HG03039 (cell line): ENCODE results near the gene BMPR2.
"Not testable (repeated sequence)": the region's sequence is repeated elsewhere in the genome, so short reads cannot be mapped to it uniquely, and the experiment has no call there.

Experiments used
- ATAC-seq: cut with Tn5 transposase; IDR thresholded peaks from one replicate; pipeline ENCODE4 v1.9.1; 2021; ENCODE audit warnings: mild to moderate bottlenecking, moderate library complexity; ENCODE audit not compliant: unreplicated experiment

The BMPR2 gene

GRCh38 chr2:202375609-202376408 lies at the start of gene BMPR2:
Gene BMPR2 (plus strand): TSS chr2:202376327. CDS start chr2:202377475, 1,148 bp downstream.
- peak; percentile 73 for ATAC-seq

DNA sequence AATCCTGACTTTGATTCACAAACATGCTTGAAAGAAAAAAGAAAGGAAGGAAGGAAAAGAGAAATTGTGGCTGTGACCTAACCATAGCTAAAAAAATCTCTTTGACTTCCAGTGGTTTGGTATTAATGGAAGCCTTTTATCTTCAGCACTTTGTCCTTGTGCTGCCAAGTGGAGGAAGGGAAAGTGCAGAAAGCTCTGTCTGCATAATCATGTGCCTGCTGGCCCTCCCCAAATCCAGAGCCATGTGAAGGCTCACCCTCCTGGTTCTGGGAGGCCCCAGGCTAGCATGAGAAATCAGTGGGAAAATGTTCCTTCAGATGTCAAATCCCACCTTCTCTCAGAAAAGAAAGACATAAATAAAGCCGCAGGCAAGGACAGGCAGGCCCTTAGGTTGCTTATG lies 48.3 kb upstream of the BMPR2 start:
- no peak for ATAC-seq

DNA sequence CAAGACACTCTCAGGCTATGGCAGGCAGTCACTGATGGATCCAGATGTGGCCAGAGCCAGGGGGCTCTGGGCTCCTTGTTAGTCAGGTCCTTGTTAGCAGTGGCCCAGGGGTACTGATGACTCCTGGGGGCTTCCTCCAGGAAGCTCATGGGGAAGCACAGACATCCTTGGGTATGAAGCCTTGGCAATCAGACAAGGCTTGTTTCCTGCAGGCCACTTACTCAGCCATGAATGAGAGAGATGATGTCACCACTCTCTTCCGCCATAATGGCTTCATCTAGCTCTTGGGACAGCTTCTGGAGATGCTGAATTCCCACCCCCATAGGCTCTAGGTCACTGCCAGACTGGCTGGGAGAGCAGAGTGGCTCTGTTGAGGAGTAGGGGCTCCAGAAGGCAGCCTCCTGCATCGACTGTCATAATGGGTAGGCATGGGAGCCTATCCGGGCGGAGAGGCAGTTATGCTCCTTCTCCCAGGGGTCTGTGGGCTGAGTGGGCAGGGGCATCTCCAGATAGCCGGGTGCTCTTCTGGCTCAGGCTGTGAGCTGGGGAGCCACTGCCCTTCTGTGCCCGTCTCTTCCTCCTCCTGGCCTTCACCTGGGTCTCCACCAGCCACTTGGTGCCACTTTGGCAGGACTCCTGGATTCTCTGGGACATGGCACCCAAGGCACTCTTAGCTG lies 40.2 kb upstream of the BMPR2 start:
- no peak for ATAC-seq

DNA sequence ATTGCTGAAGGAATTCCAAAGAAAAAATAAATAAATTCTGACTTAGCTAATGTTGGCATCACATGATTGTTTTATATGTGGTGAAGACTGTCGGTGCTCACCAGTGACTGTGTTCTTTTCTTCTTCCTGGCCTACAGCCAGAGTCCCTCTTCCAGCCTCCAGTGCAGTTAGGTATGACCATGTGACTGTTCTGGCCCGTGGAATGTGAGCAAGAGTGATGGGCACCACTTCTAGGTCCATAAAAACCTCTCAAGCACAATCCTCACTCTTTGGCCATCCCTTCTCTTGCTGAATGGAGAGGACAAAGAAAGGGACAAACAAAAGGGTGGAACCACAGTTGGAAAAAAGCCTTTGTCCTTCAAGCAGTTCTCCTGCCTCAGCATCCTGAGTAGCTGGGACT lies 39.0 kb upstream of the BMPR2 start:
- ATAC-seq = no peak

DNA sequence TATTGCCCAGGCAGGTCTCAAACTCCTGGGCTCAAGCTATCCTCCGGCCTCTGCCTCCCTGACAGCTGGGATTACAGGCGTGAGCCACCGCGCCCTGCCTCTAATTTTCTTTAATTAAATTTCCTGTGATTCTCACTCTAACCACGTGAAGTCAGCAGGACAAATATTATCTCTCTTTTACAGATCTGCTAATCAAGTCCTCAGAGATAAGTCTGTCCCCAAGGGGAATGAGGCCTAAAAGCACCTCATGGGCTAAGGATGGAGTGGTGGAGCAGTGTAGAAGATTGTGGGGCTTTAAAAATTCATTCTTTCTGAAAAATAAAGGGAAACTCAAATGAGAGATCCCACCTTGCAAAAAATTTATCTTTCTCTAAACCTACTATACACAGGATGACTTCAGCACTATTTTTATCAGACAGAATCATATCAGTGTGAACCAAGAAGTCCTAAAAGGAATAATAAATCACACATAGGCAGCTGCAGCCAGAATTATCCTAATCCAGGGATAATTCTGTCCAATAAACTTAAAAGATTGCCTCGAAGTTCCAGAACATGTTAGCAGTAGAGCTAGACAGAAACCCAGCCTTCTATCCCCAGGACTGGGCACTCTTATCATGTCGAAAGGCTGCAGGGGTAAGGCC lies 38.3 kb upstream of the BMPR2 start:
- no peak for ATAC-seq

DNA sequence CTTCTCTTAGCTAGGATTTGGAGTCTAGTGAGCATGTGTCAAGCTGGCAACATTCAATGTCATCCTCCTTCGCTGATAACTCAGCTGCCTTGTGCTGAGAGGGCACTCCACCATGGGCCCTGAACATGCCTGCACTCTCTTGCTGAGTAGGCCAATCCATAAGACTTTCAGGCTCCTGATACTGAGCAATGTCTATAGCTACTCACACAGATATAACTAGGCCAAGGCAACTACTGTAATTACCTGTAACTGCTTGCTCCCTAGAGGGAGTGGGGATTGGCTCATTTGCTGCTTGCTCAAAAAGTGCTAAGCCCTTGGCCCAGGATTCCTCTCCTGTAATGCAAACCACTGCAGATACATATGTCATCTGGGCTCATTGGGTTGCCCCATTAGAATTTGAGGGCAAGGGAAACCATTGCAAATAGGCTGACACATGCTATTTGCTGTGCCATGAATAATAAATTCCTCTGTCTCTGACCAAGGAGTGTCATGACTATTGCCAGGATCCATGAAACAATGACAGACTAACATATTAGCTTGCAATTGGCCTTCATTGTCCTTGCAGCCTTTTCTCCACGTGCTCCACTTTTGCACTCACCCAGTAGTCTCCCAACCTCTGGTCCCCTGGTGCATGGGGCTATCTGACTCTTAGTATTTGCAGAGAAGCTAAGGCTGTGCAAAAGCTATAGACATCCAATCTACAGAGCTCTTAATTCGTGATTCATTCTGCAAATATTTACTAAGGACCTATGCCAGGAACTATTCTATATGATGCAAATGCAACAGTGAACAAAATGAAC lies 36.9 kb upstream of the BMPR2 start:
- no peak for ATAC-seq

- no peak for ATAC-seq
These were observed 31.9 kb upstream of the BMPR2 start for GRCh38 chr2:202344178-202344577.

DNA sequence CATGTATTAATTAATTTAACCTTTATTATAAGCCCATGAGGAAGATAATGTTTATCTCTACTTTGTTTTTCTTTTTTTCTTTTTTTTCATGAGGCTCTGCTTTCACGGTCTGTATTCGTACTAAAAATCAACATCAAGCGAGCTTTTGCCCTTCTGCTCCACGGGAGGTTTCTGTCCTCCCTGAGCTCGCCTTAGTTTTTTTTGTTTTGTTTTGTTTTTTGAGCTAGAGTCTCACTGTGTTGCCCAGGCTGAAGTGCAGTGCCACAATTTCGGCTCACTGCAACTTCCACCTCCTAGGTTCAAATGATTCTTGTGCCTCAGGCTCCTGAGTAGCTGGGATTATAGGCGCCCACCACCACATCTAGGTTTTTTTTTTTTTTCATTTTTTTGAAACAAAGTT lies 29.9 kb upstream of the BMPR2 start:
- ATAC-seq = no peak

DNA sequence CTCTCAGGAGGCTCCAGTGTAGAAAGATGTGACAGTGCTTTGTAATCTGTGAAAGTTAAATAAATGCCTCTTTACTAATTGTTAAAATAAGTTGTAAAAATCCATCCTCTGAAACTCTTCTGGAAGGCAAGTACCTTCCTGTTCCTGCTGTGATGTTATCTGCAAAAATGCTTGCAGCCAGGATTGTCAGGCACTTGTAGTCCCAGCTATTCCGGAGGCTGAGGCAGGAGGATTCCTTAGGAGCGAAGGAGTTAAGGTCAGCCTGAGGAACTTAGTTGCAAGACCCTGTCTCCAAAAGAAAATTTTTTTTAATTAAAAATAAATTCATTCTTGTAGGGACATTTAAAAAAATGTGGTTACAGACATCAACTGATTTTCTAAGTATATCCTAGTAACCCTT lies 22.7 kb upstream of the BMPR2 start:
- ATAC-seq = no peak

DNA sequence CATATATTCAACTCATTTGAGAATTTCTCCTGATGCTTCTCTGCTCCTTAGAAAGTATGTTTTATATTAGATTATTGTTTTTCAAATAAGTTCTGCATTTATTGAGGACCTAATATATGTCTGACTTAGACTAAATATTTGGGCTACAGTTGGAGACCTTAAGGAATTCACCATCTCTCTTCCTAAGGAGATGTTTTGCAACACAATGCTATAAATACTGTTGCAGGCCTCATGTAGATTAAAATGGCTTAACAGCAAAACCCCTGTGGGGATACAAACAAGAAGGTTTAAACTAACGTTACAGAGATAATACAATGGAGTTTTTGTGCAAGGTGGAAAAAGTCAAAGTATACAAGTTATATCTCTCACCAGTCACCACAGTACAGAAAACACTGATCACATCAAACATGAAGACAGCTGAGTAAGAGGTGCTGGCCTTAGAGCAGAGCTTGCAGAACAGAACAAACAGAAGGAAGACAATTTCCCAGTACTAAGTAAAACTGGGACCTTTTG lies 20.1 kb upstream of the BMPR2 start:
- no peak for ATAC-seq

GRCh38 chr2:202358924-202359323 lies 17.2 kb upstream of the BMPR2 start:
- ATAC-seq = not testable (repeated sequence)

DNA sequence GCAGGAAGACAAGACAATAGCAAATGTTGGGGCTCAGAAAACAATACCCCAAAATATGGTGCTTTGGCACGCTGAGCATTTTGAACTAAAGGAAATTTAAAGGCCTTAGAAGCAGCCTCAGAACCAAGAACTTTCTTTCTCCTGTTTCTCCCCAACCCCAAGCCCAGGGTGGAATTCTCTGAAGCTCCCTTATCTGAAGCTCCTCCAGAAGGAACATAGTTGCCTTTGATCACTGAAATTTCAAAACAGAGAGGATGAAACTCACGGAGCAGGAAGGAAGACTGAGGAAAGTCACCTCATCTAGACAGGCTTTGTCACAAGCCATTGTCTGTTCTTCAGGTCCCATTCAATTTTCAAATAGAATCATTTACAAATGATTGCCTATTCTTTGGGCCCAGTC lies 15.5 kb upstream of the BMPR2 start:
- no peak for ATAC-seq

DNA sequence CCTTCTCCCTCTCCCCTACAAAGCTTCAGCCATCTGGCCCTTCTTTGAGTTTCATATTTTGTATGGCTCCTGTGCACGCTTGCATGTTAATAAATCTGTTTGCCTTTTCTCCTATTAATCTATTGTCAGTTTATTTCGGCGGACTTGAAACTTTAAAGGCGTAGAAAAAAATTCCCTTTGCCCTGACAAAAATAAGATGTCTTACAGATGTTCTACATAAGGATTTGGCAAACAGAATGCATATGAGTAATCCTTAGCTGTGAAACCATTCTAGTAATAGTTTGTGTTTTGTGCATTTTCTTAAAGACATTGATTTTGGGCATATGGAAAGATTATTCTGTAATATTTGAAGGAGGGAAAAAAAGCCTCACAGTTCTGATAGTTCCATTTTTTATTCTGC lies 15.0 kb upstream of the BMPR2 start:
- no peak for ATAC-seq

DNA sequence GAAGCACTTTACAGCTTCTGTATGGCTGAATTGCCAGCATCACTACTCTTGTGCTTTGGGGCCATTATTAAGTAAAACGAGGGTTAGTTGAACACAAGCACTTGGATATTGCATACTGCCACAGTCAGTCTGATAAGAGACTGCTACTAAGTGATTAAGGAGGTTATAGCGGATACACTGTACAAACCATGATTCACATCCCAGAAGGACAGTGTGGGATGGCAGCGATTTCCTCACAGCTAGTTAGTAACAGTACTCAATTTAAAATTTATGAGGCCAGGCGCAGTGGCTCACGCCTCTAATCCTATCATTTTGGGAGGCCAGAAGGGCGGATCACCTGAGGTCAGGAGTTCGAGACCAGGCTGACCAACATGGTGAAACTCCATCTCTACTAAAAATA lies 2.6 kb upstream of the BMPR2 start:
- ATAC-seq = no peak

GRCh38 chr2:202374383-202374782 lies 1.7 kb upstream of the BMPR2 start:
- not testable (repeated sequence) for ATAC-seq

DNA sequence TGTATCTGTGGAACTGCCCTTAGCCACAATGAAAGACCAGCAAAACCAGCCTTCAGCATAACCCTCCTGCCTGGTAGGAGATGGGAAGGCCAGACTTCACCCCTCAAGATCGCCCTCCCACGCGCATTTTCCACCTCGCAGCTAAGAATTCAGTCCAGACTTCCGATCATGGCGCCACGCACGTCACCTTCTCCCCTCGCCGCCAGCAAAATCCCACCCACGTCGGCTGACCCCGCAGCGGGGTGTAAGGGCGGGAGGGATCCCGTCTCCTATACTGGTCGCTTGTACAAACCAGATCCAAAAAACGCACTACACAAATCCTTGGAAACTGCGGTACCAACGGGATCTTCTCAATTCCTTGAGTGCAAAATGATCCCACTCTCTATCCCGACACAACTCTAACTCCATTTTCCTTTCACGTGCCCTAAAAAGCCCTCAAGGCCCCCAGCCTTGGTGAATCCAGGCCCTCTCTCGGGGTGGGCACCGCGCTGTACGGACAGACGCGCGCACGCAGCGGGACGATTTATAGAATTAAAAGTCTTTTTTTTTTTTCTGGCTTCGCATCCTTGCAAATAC lies 1.0 kb upstream of the BMPR2 start:
- ATAC-seq = no peak

DNA sequence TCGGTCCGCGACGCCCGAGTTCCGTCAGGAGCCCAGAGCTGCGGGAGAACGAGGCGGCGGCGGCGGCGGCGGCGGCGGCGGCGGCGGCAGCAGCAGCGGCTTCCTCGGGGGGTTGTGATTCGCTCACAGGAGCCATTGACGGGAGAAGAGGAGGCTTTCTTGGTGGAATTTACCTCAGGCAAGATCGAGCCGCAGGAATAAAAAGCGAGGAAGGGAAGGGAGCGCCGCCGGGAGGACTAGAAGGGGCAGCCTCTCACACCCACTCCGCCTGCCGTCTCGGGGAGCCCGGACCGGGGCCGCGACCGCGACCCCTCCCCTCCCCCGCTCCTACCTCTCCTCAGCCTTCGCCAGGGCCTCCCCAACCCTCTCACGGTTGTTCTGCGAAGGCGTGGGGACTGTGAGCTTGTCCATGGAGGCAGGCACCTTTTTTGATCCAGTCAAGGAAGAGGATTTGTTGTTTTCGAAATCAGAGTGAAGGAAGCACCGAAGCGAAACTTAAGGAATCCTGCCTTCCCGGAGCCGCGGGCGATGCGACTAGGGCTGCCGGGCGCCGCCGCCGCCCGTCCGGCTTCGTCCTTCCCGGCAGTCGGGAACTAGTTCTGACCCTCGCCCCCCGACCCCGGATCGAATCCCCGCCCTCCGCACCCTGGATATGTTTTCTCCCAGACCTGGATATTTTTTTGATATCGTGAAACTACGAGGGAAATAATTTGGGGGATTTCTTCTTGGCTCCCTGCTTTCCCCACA lies 506 bp downstream of the BMPR2 start:
- peak; percentile 17 for ATAC-seq

GRCh38 chr2:202377207-202377761 lies 1.2 kb downstream of the BMPR2 start:
- ATAC-seq = no peak

DNA sequence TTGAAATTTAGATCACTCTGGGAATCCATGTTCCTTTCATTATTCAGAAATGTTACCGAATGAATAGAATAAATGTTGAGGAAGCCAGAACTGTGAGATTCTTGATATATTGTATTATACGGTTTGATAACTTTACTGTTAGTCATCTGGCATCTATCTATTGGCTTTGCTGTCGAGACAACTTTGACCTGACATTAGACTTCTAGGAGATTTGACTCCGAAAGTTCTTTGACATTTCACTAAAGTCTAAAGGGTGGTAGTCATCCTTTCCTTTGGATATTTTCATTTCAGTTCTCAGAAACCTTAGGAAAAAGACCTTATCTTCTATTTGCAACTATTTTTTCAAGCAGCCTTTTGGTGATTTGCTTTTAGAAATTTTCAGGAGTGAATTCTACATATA lies 1.9 kb downstream of the BMPR2 start:
- ATAC-seq = no peak
